ENCODE data around the gene CBFA2T3. TPM values are rescaled to one million over a fixed set of nuclear protein-coding genes. Genes with fewer than 3 reads are reported as not detected.

The CBFA2T3 gene
- polyA plus RNA-seq (2013, experiment 1 of 2), result 0.03 TPM
- polyA plus RNA-seq (2013, experiment 2 of 2), result 0.03 TPM

DNA sequence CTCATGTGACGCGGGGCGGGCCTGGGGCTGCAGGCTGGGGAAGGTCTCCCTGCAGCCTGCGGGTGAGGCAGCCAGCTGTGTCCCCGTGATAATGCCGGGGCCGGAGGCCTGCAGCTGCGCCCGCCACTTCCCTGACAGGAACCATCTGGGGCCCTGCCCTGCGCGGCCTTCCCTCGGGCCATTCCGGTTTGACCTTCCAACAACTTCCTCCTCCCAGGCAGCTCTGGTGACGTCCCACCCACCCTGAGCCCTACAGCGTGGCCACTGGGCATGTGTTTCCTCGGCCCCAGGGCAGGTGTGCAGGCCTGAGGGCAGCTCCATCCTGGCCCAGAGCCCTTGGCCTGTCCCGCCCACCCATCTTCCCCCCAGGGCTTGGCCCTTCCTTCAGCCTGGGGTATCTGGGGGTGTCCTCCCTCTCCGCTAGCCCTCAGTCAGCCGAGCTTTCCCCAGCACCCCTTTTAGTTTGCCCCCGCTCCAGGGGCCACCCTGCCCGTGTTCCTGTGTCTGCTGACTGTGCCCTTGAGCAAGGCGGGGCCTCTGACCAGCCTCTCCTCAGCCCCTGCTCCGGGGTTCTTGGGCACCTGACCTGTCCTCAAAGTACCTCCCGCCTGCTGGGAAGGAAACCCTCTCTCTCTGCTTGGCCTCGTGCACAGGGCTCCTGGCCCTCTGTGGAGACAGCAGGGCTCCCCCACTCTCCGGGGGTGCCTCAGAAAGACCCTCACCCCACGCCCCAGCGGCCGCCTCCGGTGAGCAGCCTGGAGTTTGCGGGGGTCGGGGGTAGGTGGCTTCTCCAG, at the start of gene CBFA2T3:
Gene CBFA2T3, minus strand, starts transcription at position 190 of the 794 bp plus-strand sequence. CDS start 400 bp downstream, outside the sequence.
- Histone ChIP-seq H4K91ac (ENCODE audit: low read length) (no peak within 1 kb of the TSS), H3K9ac (ENCODE audit: low read length) (no peak within 1 kb of the TSS), H2BK15ac (ENCODE audit: low read depth, poor library complexity, severe bottlenecking) (no peak within 1 kb of the TSS), H2BK5ac (ENCODE audit: low read depth, low read length, poor library complexity, severe bottlenecking) (no peak within 1 kb of the TSS), H3K4me2 (ENCODE audit: low read length, poor library complexity, severe bottlenecking) (no peak within 1 kb of the TSS), H3K4me1 (ENCODE audit: control insufficient read depth, insufficient read depth, low read depth, low read length) (no peaks in the 10 kb centered on the region), H3K18ac (ENCODE audit: low read depth in 1 of 2, low read length in 2 of 2) (no peak within 1 kb of the TSS), H2BK120ac (ENCODE audit: low read depth, low read length) (no peak within 1 kb of the TSS), H4K8ac (ENCODE audit: low read length) (no peak within 1 kb of the TSS), H3K36me3 (ENCODE audit: control insufficient read depth in 1 of 2, insufficient read depth in 2 of 2, low read depth in 1 of 2, low read length in 2 of 2) (no peaks in the 10 kb centered on the region), H3K27me3 (ENCODE audit: control insufficient read depth in 1 of 2, insufficient read depth in 1 of 2, low read length in 2 of 2) (peaks cover 12 to 69% of the 10 kb centered on the region in 2 experiments), H3K9me3 (ENCODE audit: control insufficient read depth, low read length) (no peaks in the 10 kb centered on the region), H2AFZ (ENCODE audit: low read depth, low read length) (peak within 1 kb of the TSS; percentile 2), H3K79me1 (replicated peaks; ENCODE audit: low read length, poor library complexity, severe bottlenecking) (no peaks in the 10 kb centered on the region), H2AK5ac (ENCODE audit: low read length, severe bottlenecking) (no peak within 1 kb of the TSS), H3K4ac (ENCODE audit: low read depth in 1 of 2, low read length in 2 of 2) (no peak within 1 kb of the TSS), H3K27ac (ENCODE audit: low read length, poor library complexity, severe bottlenecking) (no peak within 1 kb of the TSS), H2BK12ac (ENCODE audit: low read length in 2 of 2) (no peak within 1 kb of the TSS), H3K23ac (ENCODE audit: low read length in 2 of 2) (no peak within 1 kb of the TSS), H3K4me3 (ENCODE audit: insufficient read depth in 1 of 2, low read depth in 1 of 2, low read length in 2 of 2) (no peak within 1 kb of the TSS), H3K14ac (ENCODE audit: low read length in 2 of 2) (no peak within 1 kb of the TSS)
- 64% methylated on average over 31 of the region's 32 CpGs for WGBS
- DNase-seq, result peak; percentile 55

DNA sequence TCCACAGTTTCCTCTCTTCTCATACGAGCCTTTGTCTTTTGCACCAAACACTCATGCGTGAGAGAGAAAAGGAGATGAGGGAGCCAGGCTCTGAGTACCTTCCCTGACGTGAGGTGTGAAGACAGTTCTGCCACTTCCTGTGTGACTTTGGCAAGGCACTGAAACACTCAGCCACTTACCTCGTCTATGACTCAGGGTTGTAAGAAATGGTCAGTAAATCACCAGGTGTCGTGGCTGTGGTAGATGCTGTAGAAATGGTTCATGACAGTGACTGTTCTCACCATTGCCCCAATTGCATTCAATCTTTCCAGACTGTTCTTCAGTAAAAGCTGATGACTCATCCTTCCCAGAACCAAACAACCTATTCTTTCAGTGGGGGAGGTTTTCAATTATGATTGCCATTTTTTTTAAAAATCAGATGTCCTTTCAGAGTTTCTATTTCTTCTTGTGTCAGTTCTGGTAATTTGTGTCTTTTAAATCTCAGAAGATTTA, 49.2 kb upstream of the CBFA2T3 start:
- Histone ChIP-seq H3K79me1 (replicated peaks; ENCODE audit: low read length, poor library complexity, severe bottlenecking) (no peaks in the 10 kb centered on the region), H4K91ac (ENCODE audit: low read length) (no peak overlapping the region), H2BK15ac (ENCODE audit: low read depth, poor library complexity, severe bottlenecking) (no peak overlapping the region), H3K14ac (ENCODE audit: low read length in 2 of 2) (no peak overlapping the region), H3K4me2 (ENCODE audit: low read length, poor library complexity, severe bottlenecking) (no peak overlapping the region), H2AK5ac (ENCODE audit: low read length, severe bottlenecking) (no peak overlapping the region), H2BK5ac (ENCODE audit: low read depth, low read length, poor library complexity, severe bottlenecking) (no peak overlapping the region), H3K36me3 (ENCODE audit: control insufficient read depth in 1 of 2, insufficient read depth in 2 of 2, low read depth in 1 of 2, low read length in 2 of 2) (no peaks in the 10 kb centered on the region), H3K9ac (ENCODE audit: low read length) (no peak overlapping the region), H3K18ac (ENCODE audit: low read depth in 1 of 2, low read length in 2 of 2) (no peak overlapping the region), H3K23ac (ENCODE audit: low read length in 2 of 2) (no peak overlapping the region), H2AFZ (ENCODE audit: low read depth, low read length) (no peak overlapping the region), H3K9me3 (ENCODE audit: control insufficient read depth, low read length) (peaks cover 18% of the 10 kb centered on the region), H3K4ac (ENCODE audit: low read depth in 1 of 2, low read length in 2 of 2) (no peak overlapping the region), H3K4me3 (ENCODE audit: insufficient read depth in 1 of 2, low read depth in 1 of 2, low read length in 2 of 2) (no peak overlapping the region), H2BK120ac (ENCODE audit: low read depth, low read length) (no peak overlapping the region), H3K4me1 (ENCODE audit: control insufficient read depth, insufficient read depth, low read depth, low read length) (no peaks in the 10 kb centered on the region), H3K27ac (ENCODE audit: low read length, poor library complexity, severe bottlenecking) (no peak overlapping the region), H4K8ac (ENCODE audit: low read length) (no peak overlapping the region), H2BK12ac (ENCODE audit: low read length in 2 of 2) (no peak overlapping the region), H3K27me3 (ENCODE audit: control insufficient read depth in 1 of 2, insufficient read depth in 1 of 2, low read length in 2 of 2) (peaks cover 0 to 32% of the 10 kb centered on the region in 2 experiments)
- peak; percentile 24 for DNase-seq
- 64% methylated on average over 4 of the region's 5 CpGs for WGBS

DNA sequence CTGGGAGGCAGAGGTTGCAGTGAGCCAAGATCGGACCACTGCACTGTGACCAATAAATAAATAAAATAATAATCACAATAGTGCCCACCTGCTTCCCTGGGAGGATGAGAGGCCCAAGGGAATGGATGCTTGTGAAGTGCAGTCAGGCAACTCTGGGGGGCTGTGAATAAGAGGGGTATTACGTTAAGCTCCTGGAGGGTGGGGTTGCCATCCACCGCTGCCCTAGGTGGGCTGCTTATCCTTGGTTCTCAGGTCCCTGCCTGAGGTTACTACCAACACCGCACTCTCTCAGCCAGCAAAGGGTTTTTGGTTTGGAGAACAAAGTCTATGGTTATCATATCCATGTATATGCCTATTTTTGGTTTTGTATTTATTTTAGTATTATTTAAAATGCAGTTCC, 48.6 kb upstream of the CBFA2T3 start:
- H3K4me1 ChIP-seq (ENCODE audit: control insufficient read depth, insufficient read depth, low read depth, low read length), result no peaks in the 10 kb centered on the region
- no peak overlapping the region for H3K27ac ChIP-seq (ENCODE audit: low read length, poor library complexity, severe bottlenecking)
- H3K4me2 ChIP-seq (ENCODE audit: low read length, poor library complexity, severe bottlenecking), result no peak overlapping the region
- peaks cover 0 to 32% of the 10 kb centered on the region in 2 experiments for H3K27me3 ChIP-seq (ENCODE audit: control insufficient read depth in 1 of 2, insufficient read depth in 1 of 2, low read length in 2 of 2)
- peaks cover 13% of the 10 kb centered on the region for H3K9me3 ChIP-seq (ENCODE audit: control insufficient read depth, low read length)
- no peak overlapping the region for H3K4me3 ChIP-seq (ENCODE audit: insufficient read depth in 1 of 2, low read depth in 1 of 2, low read length in 2 of 2)
- no peak overlapping the region for H2BK5ac ChIP-seq (ENCODE audit: low read depth, low read length, poor library complexity, severe bottlenecking)
- no peaks in the 10 kb centered on the region for H3K36me3 ChIP-seq (ENCODE audit: control insufficient read depth in 1 of 2, insufficient read depth in 2 of 2, low read depth in 1 of 2, low read length in 2 of 2)
- no peak overlapping the region for H3K18ac ChIP-seq (ENCODE audit: low read depth in 1 of 2, low read length in 2 of 2)
- DNase-seq, result no peak
- no peak overlapping the region for H4K91ac ChIP-seq (ENCODE audit: low read length)
- no peak overlapping the region for H3K4ac ChIP-seq (ENCODE audit: low read depth in 1 of 2, low read length in 2 of 2)
- no peak overlapping the region for H4K8ac ChIP-seq (ENCODE audit: low read length)
- no peak overlapping the region for H3K9ac ChIP-seq (ENCODE audit: low read length)
- no peak overlapping the region for H3K14ac ChIP-seq (ENCODE audit: low read length in 2 of 2)
- H3K23ac ChIP-seq (ENCODE audit: low read length in 2 of 2), result no peak overlapping the region
- H2BK15ac ChIP-seq (ENCODE audit: low read depth, poor library complexity, severe bottlenecking), result no peak overlapping the region
- no peak overlapping the region for H2AK5ac ChIP-seq (ENCODE audit: low read length, severe bottlenecking)
- H2AFZ ChIP-seq (ENCODE audit: low read depth, low read length), result no peak overlapping the region
- WGBS, result 94% methylated on average over 2 of the region's 4 CpGs
- H2BK120ac ChIP-seq (ENCODE audit: low read depth, low read length), result no peak overlapping the region
- H3K79me1 ChIP-seq (replicated peaks; ENCODE audit: low read length, poor library complexity, severe bottlenecking), result no peaks in the 10 kb centered on the region
- no peak overlapping the region for H2BK12ac ChIP-seq (ENCODE audit: low read length in 2 of 2)

DNA sequence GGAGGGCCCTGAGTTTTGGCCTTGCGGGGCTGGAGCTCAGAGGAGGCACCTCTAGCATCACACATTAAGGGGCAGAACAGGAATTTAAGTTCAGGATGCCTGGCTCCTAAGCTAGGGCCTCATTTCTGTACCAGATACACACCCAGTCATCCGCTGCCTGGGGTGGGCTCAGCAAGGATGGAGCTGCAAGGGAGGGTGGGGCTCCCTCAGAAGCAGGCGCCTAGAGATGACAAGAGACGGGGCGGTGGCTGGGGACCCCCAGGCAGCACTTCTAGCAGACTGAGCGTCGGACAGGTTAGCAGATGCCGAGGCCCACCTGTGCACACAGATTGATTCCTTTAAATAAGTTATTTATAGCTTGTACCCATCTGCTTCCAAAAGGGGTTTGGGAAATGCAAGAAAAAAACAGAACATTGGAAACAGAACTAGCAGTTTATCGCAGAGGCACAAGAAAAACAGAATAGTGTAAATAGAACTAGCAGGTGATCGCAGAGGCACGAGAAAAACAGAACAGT, 47.6 kb upstream of the CBFA2T3 start:
- no peak overlapping the region for H2BK5ac ChIP-seq (ENCODE audit: low read depth, low read length, poor library complexity, severe bottlenecking)
- no peak overlapping the region for H3K23ac ChIP-seq (ENCODE audit: low read length in 2 of 2)
- H3K14ac ChIP-seq (ENCODE audit: low read length in 2 of 2), result no peak overlapping the region
- no peak overlapping the region for H4K91ac ChIP-seq (ENCODE audit: low read length)
- H2AFZ ChIP-seq (ENCODE audit: low read depth, low read length), result no peak overlapping the region
- no peak for DNase-seq
- no peak overlapping the region for H2BK12ac ChIP-seq (ENCODE audit: low read length in 2 of 2)
- peaks cover 0 to 38% of the 10 kb centered on the region in 2 experiments for H3K27me3 ChIP-seq (ENCODE audit: control insufficient read depth in 1 of 2, insufficient read depth in 1 of 2, low read length in 2 of 2)
- H3K4me3 ChIP-seq (ENCODE audit: insufficient read depth in 1 of 2, low read depth in 1 of 2, low read length in 2 of 2), result no peak overlapping the region
- H2BK15ac ChIP-seq (ENCODE audit: low read depth, poor library complexity, severe bottlenecking), result no peak overlapping the region
- H3K79me1 ChIP-seq (replicated peaks; ENCODE audit: low read length, poor library complexity, severe bottlenecking), result no peaks in the 10 kb centered on the region
- no peak overlapping the region for H4K8ac ChIP-seq (ENCODE audit: low read length)
- H3K27ac ChIP-seq (ENCODE audit: low read length, poor library complexity, severe bottlenecking), result no peak overlapping the region
- no peak overlapping the region for H2BK120ac ChIP-seq (ENCODE audit: low read depth, low read length)
- H3K4me1 ChIP-seq (ENCODE audit: control insufficient read depth, insufficient read depth, low read depth, low read length), result no peaks in the 10 kb centered on the region
- H2AK5ac ChIP-seq (ENCODE audit: low read length, severe bottlenecking), result no peak overlapping the region
- peaks cover 13% of the 10 kb centered on the region for H3K9me3 ChIP-seq (ENCODE audit: control insufficient read depth, low read length)
- H3K4ac ChIP-seq (ENCODE audit: low read depth in 1 of 2, low read length in 2 of 2), result no peak overlapping the region
- WGBS, result 89% methylated on average over 8 of the region's 11 CpGs
- H3K36me3 ChIP-seq (ENCODE audit: control insufficient read depth in 1 of 2, insufficient read depth in 2 of 2, low read depth in 1 of 2, low read length in 2 of 2), result no peaks in the 10 kb centered on the region
- no peak overlapping the region for H3K4me2 ChIP-seq (ENCODE audit: low read length, poor library complexity, severe bottlenecking)
- H3K9ac ChIP-seq (ENCODE audit: low read length), result no peak overlapping the region
- H3K18ac ChIP-seq (ENCODE audit: low read depth in 1 of 2, low read length in 2 of 2), result no peak overlapping the region

Measured in mesenchymal stem cell (in vitro differentiated cells and primary cell).